Neutrophil (primary cell): ENCODE results near the gene CNNM3.

Experiments used
- H3K27ac ChIP-seq: fragments of 200-600 bp; sonication (generic); 2 replicates; pipeline ENCODE4 v1.5.1; 2016; ENCODE audit warnings: mild to moderate bottlenecking, moderate library complexity
- H3K27me3 ChIP-seq: fragments of 200-600 bp; sonication (generic); 2 replicates; pipeline ENCODE4 v1.6.0; 2016; ENCODE audit warnings: mild to moderate bottlenecking
- H3K36me3 ChIP-seq: fragments of 200-600 bp; sonication (generic); 2 replicates; pipeline ENCODE4 v1.5.1; 2017
- H3K4me1 ChIP-seq, 2 experiments: fragments of 200-600 bp in 1 of 2; sonication (generic) in 1 of 2; 1 replicate in 1 of 2; 2 replicates in 1 of 2; pipeline versions ENCODE4 v1.5.1 to v1.6.1; 2013 to 2016; ENCODE audit warnings: low read depth in 1 of 2, low read length in 1 of 2, mild to moderate bottlenecking in 1 of 2, moderate library complexity in 1 of 2; ENCODE audit not compliant: control insufficient read depth in 1 of 2, insufficient read depth in 1 of 2
- H3K4me3 ChIP-seq, 2 experiments: fragments of 200-600 bp in 1 of 2; sonication (generic) in 1 of 2; 1 replicate in 1 of 2; 2 replicates in 1 of 2; pipeline ENCODE4 v1.5.1; 2013 to 2016; ENCODE audit warnings: low read depth in 1 of 2, low read length in 1 of 2, mild to moderate bottlenecking in 1 of 2, moderate library complexity in 1 of 2
- H3K9me3 ChIP-seq: fragments of 200-600 bp; sonication (generic); 2 replicates; pipeline ENCODE4 v1.5.1; 2016
- CTCF ChIP-seq: fragments of 200-600 bp; sonication (generic); IDR thresholded peaks from 2 replicates; pipeline ENCODE4 v1.5.1; 2016; ENCODE audit warnings: antibody characterized with exemption

The CNNM3 gene

GRCh38 chr2:96816127-96816835 is at the start of gene CNNM3:
CNNM3 (plus strand) TSS chr2:96816268; CDS start chr2:96816278, 10 bp downstream.
- no peaks in the 10 kb centered on the region for H3K9me3 ChIP-seq
- H3K4me1 ChIP-seq, result peaks cover 22 to 25% of the 10 kb centered on the region in 2 experiments
- H3K4me3 ChIP-seq, result peak within 1 kb of the TSS; percentile 84 to 85
- peaks cover 14% of the 10 kb centered on the region for H3K27me3 ChIP-seq
- peaks cover 9% of the 10 kb centered on the region for H3K36me3 ChIP-seq
- TF ChIP-seq CTCF, result peak; percentile 87
- H3K27ac ChIP-seq, result peak within 1 kb of the TSS; percentile 98

- Histone ChIP-seq H3K27ac (no peak overlapping the region), H3K4me3 (no peak overlapping the region), H3K4me1 (peaks cover 29 to 32% of the 10 kb centered on the region in 2 experiments), H3K36me3 (no peaks in the 10 kb centered on the region), H3K9me3 (no peaks in the 10 kb centered on the region), H3K27me3 (peaks cover 13% of the 10 kb centered on the region)
- TF ChIP-seq CTCF, result no peak
Observed at GRCh38 chr2:96767135-96767871, 48.8 kb upstream of the CNNM3 start.

- no peak for TF ChIP-seq CTCF
- no peak overlapping the region for H3K27ac ChIP-seq
- peaks cover 5% of the 10 kb centered on the region for H3K27me3 ChIP-seq
- peaks cover 23 to 26% of the 10 kb centered on the region in 2 experiments for H3K4me1 ChIP-seq
- H3K9me3 ChIP-seq, result no peaks in the 10 kb centered on the region
- H3K36me3 ChIP-seq, result no peaks in the 10 kb centered on the region
- H3K4me3 ChIP-seq, result no peak overlapping the region
Observed at GRCh38 chr2:96768083-96768561, 47.9 kb upstream of the CNNM3 start.

GRCh38 chr2:96769814-96770213 is 46.3 kb upstream of the CNNM3 start:
- no peak overlapping the region for H3K27ac ChIP-seq
- no peaks in the 10 kb centered on the region for H3K27me3 ChIP-seq
- H3K4me1 ChIP-seq, result peaks cover 16 to 24% of the 10 kb centered on the region in 2 experiments
- no peak overlapping the region for H3K4me3 ChIP-seq
- no peaks in the 10 kb centered on the region for H3K36me3 ChIP-seq
- no peak for TF ChIP-seq CTCF
- H3K9me3 ChIP-seq, result no peaks in the 10 kb centered on the region

- H3K4me1 ChIP-seq, result peaks cover 16 to 24% of the 10 kb centered on the region in 2 experiments
- TF ChIP-seq CTCF, result no peak
- no peaks in the 10 kb centered on the region for H3K27me3 ChIP-seq
- H3K36me3 ChIP-seq, result no peaks in the 10 kb centered on the region
- no peak overlapping the region for H3K4me3 ChIP-seq
- H3K9me3 ChIP-seq, result no peaks in the 10 kb centered on the region
- no peak overlapping the region for H3K27ac ChIP-seq
Observed at GRCh38 chr2:96770442-96771202, 45.4 kb upstream of the CNNM3 start.
